Measurements from ENCODE around the gene KCNJ15. TPM values are rescaled to one million over a fixed set of nuclear protein-coding genes. Genes with fewer than 3 reads are reported as not detected.

Gene KCNJ15
- total RNA-seq, 3 donors from 2014 or later (not counting 1 experiment from before 2014, with no cell fraction given), result 1.9 TPM; not detected in 2

DNA sequence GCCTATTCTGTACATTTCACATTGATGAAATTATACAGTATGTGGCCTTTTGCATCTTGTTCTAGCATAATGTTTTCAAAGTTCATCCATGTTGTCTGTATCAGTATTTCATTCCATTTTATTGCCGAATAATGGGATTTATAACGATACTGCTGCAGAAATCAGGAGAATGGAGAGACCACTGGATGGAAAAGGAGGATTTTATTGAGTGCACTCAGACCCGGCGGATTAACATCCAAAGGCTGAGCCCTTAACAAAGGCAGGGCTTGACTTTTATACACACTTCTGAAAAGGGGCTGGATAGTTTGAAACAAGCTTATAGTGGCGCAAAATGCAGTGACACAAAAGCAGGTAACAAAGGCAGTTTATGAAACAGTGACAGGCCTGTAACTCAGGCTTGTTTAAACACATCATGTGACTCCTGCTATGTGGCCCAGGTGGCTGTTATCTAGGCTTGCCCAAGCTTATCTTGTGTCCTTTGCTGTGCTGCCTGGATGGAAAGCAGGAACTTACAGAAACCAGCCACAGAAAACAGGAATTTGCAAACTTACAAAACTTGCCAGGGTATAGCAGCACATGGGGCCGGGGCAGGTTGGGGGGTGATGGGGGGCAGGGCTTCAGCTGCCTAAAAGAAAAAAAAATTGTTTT is 32.8 kb upstream of the KCNJ15 start:
- Histone ChIP-seq H3K4me1 (ENCODE audit: control insufficient read depth, insufficient read depth, low read length) (no peaks in the 10 kb centered on the region), H3K9me3 (ENCODE audit: control insufficient read depth, insufficient read depth, low read length) (peaks cover 45% of the 10 kb centered on the region), H3K4me3 (ENCODE audit: low read length) (no peak overlapping the region), H3K36me3 (ENCODE audit: control insufficient read depth, insufficient read depth, low read length) (no peaks in the 10 kb centered on the region), H3K27ac (ENCODE audit: low read length) (no peak overlapping the region), H3K27me3 (ENCODE audit: control insufficient read depth, insufficient read depth, low read length) (no peaks in the 10 kb centered on the region)
- 88% methylated on average over 6 of the region's 6 CpGs for WGBS (ENCODE audit: insufficient coverage)
- Mint-ChIP-seq H3K4me3 (no peak overlapping the region), H3K4me1 (peaks cover 0 to 3% of the 10 kb centered on the region in 2 donors), H3K9me3 (peaks cover 15% of the 10 kb centered on the region in 2 donors), H3K36me3 (peaks cover 7% of the 10 kb centered on the region), H3K27ac (no peak overlapping the region), H3K27me3 (ENCODE audit: low read depth in 2 of 2) (peaks cover 2 to 7% of the 10 kb centered on the region in 2 donors)
- DNase-seq, result no peak
- TF ChIP-seq, protein P1, sequence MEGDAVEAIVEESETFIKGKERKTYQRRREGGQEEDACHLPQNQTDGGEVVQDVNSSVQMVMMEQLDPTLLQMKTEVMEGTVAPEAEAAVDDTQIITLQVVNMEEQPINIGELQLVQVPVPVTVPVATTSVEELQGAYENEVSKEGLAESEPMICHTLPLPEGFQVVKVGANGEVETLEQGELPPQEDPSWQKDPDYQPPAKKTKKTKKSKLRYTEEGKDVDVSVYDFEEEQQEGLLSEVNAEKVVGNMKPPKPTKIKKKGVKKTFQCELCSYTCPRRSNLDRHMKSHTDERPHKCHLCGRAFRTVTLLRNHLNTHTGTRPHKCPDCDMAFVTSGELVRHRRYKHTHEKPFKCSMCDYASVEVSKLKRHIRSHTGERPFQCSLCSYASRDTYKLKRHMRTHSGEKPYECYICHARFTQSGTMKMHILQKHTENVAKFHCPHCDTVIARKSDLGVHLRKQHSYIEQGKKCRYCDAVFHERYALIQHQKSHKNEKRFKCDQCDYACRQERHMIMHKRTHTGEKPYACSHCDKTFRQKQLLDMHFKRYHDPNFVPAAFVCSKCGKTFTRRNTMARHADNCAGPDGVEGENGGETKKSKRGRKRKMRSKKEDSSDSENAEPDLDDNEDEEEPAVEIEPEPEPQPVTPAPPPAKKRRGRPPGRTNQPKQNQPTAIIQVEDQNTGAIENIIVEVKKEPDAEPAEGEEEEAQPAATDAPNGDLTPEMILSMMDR (IDR thresholded peaks at IDR 0.05), result no peak
- intact Hi-C loops (cut with micrococcal nuclease), result no loop called here
- no peak for ATAC-seq

DNA sequence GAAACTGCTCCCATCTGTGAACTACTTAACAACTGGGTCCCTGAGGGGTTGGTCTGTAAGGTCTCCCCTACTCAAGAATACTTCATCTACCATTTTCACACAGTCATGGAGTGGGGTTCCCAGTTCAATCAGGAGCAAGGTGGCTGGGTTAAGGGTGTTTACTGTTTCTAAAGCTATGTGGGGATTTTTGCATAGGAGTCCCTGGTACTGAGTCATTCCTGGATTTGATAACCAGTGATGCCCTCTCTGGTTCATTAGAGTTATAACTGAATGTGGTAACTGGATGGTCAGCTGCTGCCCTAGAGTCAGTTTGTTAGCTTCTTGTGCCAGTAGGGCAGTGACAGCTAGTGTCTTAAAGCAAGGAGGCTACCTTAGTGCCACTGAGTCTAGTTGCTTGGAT is 29.4 kb upstream of the KCNJ15 start:
- ATAC-seq (no peak), DNase-seq (no peak)
- no peak overlapping the region for H3K27ac Mint-ChIP-seq
- Histone ChIP-seq H3K27ac (ENCODE audit: low read length) (no peak overlapping the region), H3K9me3 (ENCODE audit: control insufficient read depth, insufficient read depth, low read length) (peaks cover 53% of the 10 kb centered on the region), H3K36me3 (ENCODE audit: control insufficient read depth, insufficient read depth, low read length) (no peaks in the 10 kb centered on the region), H3K4me3 (ENCODE audit: low read length) (no peak overlapping the region), H3K27me3 (ENCODE audit: control insufficient read depth, insufficient read depth, low read length) (no peaks in the 10 kb centered on the region), H3K4me1 (ENCODE audit: control insufficient read depth, insufficient read depth, low read length) (no peaks in the 10 kb centered on the region)
- TF ChIP-seq, protein P1 (IDR thresholded peaks at IDR 0.05), result no peak
- peaks cover 19% of the 10 kb centered on the region for H3K36me3 Mint-ChIP-seq
- intact Hi-C loops (cut with micrococcal nuclease), result no loop called here
- H3K4me1 Mint-ChIP-seq, result no peaks in the 10 kb centered on the region
- no peaks in the 10 kb centered on the region for H3K27me3 Mint-ChIP-seq (ENCODE audit: low read depth in 2 of 2)
- no peak overlapping the region for H3K4me3 Mint-ChIP-seq
- H3K9me3 Mint-ChIP-seq, result peaks cover 21 to 25% of the 10 kb centered on the region in 2 donors

DNA sequence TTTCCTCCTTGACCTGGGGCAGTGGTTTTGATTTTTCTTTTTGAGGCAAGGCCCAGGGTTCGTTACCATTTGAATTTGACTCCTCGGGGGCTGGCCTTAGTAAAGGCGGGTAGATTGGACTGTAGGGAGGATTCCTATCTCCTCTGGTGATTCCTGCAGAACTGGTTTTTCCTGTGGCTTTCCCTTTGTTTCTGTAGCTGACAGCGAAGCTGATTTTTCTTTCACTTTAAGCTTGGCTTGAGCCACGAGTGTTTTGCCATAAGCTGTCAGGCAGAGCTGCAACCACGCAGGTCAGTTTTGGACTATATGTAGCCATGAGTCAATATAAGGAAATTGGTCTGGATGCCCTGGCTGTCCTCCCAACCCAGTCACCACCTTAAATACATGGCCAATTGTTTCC is 28.7 kb upstream of the KCNJ15 start:
- H3K4me1 ChIP-seq (ENCODE audit: control insufficient read depth, insufficient read depth, low read length), result no peaks in the 10 kb centered on the region
- H3K4me3 ChIP-seq (ENCODE audit: low read length), result no peak overlapping the region
- Mint-ChIP-seq H3K27me3 (ENCODE audit: low read depth in 2 of 2) (no peaks in the 10 kb centered on the region), H3K27ac (no peak overlapping the region), H3K4me1 (no peaks in the 10 kb centered on the region), H3K4me3 (no peak overlapping the region), H3K36me3 (peaks cover 19% of the 10 kb centered on the region), H3K9me3 (peaks cover 19 to 25% of the 10 kb centered on the region in 2 donors)
- no peak overlapping the region for H3K27ac ChIP-seq (ENCODE audit: low read length)
- no peaks in the 10 kb centered on the region for H3K36me3 ChIP-seq (ENCODE audit: control insufficient read depth, insufficient read depth, low read length)
- peaks cover 48% of the 10 kb centered on the region for H3K9me3 ChIP-seq (ENCODE audit: control insufficient read depth, insufficient read depth, low read length)
- WGBS (ENCODE audit: insufficient coverage), result 82% methylated on average over 6 of the region's 6 CpGs
- no peak for ATAC-seq
- no peaks in the 10 kb centered on the region for H3K27me3 ChIP-seq (ENCODE audit: control insufficient read depth, insufficient read depth, low read length)
- intact Hi-C loops (cut with micrococcal nuclease), result no loop called here
- DNase-seq, result no peak
- TF ChIP-seq, protein P1 (IDR thresholded peaks at IDR 0.05), result no peak

DNA sequence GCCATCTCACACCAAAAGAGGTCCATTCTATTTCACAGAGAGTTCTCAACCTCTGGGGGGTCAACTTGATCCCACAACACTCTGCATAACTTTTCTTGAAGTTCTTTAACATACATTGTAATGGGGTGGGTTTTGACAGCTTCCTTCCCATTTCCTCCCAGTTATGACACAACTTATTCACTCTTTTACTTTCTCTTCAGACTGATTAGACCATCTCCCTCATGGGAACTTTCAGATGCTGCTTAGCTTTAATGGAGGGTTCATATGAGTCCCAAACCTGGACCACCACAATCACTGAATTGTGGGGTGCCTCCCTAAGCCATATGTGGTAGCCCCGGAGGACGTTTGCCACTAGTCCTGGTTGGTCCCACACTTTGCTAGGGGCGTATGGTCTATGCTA is 28.3 kb upstream of the KCNJ15 start:
- Histone ChIP-seq H3K36me3 (ENCODE audit: control insufficient read depth, insufficient read depth, low read length) (no peaks in the 10 kb centered on the region), H3K9me3 (ENCODE audit: control insufficient read depth, insufficient read depth, low read length) (peaks cover 48% of the 10 kb centered on the region), H3K27me3 (ENCODE audit: control insufficient read depth, insufficient read depth, low read length) (no peaks in the 10 kb centered on the region), H3K4me1 (ENCODE audit: control insufficient read depth, insufficient read depth, low read length) (no peaks in the 10 kb centered on the region), H3K27ac (ENCODE audit: low read length) (no peak overlapping the region), H3K4me3 (ENCODE audit: low read length) (no peak overlapping the region)
- no peak overlapping the region for H3K4me3 Mint-ChIP-seq
- peaks cover 19% of the 10 kb centered on the region for H3K36me3 Mint-ChIP-seq
- 90% methylated on average over 3 of the region's 3 CpGs for WGBS (ENCODE audit: insufficient coverage)
- H3K9me3 Mint-ChIP-seq, result peaks cover 19 to 25% of the 10 kb centered on the region in 2 donors
- DNase-seq, result no peak
- H3K4me1 Mint-ChIP-seq, result no peaks in the 10 kb centered on the region
- no peak overlapping the region for H3K27ac Mint-ChIP-seq
- intact Hi-C loops (cut with micrococcal nuclease), result no loop called here
- H3K27me3 Mint-ChIP-seq (ENCODE audit: low read depth in 2 of 2), result no peaks in the 10 kb centered on the region
- no peak for ATAC-seq
- TF ChIP-seq, protein P1 (IDR thresholded peaks at IDR 0.05), result no peak
